Pancreas (tissue), 10 donors: ENCODE measurements around the gene SNRPA. TPM values are rescaled to one million over a fixed set of nuclear protein-coding genes. Genes with fewer than 3 reads are reported as not detected.

Source experiments
- ATAC-seq, 4 donors: fragments of 200-7000 bp; cut with Tn5 transposase; one replicate each; pipeline versions ENCODE4 v1.8.0 to v1.9.1; 2020; ENCODE audit warnings: mild to moderate bottlenecking in 4 of 4, moderate library complexity in 4 of 4
- DNase-seq, 6 donors: peaks; one replicate each; pipeline ENCODE4 v3.0.0-alpha.2; 2020
- FAIRE-seq: peaks from 2 replicates; lab custom pipeline; 2012; peaks lifted over from hg19 to GRCh38; lab: Jason Lieb, UNC
- H3K27ac ChIP-seq, 4 donors: fragments of 200-600 bp; sonication (generic); 1 replicate in 3 of 4; 2 replicates in 1 of 4; pipeline versions ENCODE4 v1.5.0 to v1.8.0; 2020
- H3K27me3 ChIP-seq, 4 donors: fragments of 200-600 bp; one replicate each; pipeline ENCODE4 v1.8.0; 2021
- H3K36me3 ChIP-seq, 3 donors: fragments of 200-600 bp; sonication (generic) in 1 of 3; one replicate each; pipeline versions ENCODE4 v1.5.0 to v1.8.0; 2020 to 2021
- H3K4me1 ChIP-seq, 3 donors: fragments of 200-600 bp; one replicate each; pipeline ENCODE4 v1.8.0; 2021
- H3K4me3 ChIP-seq, 4 donors: fragments of 200-600 bp; sonication (generic) in 2 of 4; one replicate each; pipeline versions ENCODE4 v1.5.0 to v1.8.0; 2020 to 2021
- H3K9me3 ChIP-seq, 4 donors: fragments of 200-600 bp; one replicate each; pipeline ENCODE4 v1.8.0; 2021
- WGBS, 2 donors: extraction: QIAGEN DNeasy Blood & Tissue Kit; methylation state at CpG; one replicate each; pipeline ENCODE4 v1.1.7; 2013; 5-methylcytosine and 5-hydroxymethylcytosine counted together
- intact Hi-C, 3 donors: fragments of 100-400 bp; cut with DNase I; formaldehyde crosslinking; loops; one replicate each; pipeline versions ENCODE4 v1.11.1 to v1.14.2; 2022
- polyA plus RNA-seq, 2 donors: library from polyadenylated mRNA; stranded (reverse); fragments of 200-250 nt; gene quantifications; one replicate each; pipeline ENCODE4 v1.2.3, GENCODE V29; 2013
- total RNA-seq, 6 donors: library from RNA; stranded (reverse); fragmentation: NEBNext Ultra II Directional in 4 of 6; extraction: Animal tissue kit (Norgen Biotek cat#: 25700) in 4 of 6; gene quantifications; one replicate each; pipeline versions ENCODE4 v1.2.1 to v1.2.4, GENCODE V29; 2021 to 2023
- TF ChIP-seq, protein P1 (sequence below), 4 donors: fragments of 200-600 bp; sonication (generic) in 3 of 4; IDR thresholded peaks; one replicate each; pipeline versions ENCODE4 v1.5.0 to v1.8.0; 2021; ENCODE audit warnings: antibody characterized with exemption in 4 of 4
- donor health status: healthy with polysubstance abuse.
- donor health status: DM: no; HTN: no; CAD: no; lungs with moderate emphysema.
- donor health status: DM: no; HTN: no; CAD: no.
- donor health status: control.
- donor health status: control.
- donor health status: Bipolar disorder and iron deficiency.
- donor health status: DM: yes; HTN: yes; CAD: no.
- donor health status: DM: no; HTN: no; CAD: no.
- donor health status: DM: no; HTN: no; CAD: no.
- donor health status: DM: yes; HTN: yes; CAD: no.

SNRPA gene
- total and polyA plus RNA-seq, 8 donors = 18.9 to 33.0 (median 26.3) TPM

GRCh38 chr19:40737102-40737644 lies 13.8 kb upstream of the SNRPA start:
- Histone ChIP-seq H3K4me3 (no peak overlapping the region), H3K4me1 (no peaks in the 10 kb centered on the region), H3K36me3 (peaks cover 6 to 65% (median 30%) of the 10 kb centered on the region in 3 donors), H3K9me3 (no peaks in the 10 kb centered on the region), H3K27ac (no peak overlapping the region), H3K27me3 (no peaks in the 10 kb centered on the region)
- ATAC-seq (no peak), DNase-seq (no peak), FAIRE-seq (no peak)
- TF ChIP-seq, protein P1, sequence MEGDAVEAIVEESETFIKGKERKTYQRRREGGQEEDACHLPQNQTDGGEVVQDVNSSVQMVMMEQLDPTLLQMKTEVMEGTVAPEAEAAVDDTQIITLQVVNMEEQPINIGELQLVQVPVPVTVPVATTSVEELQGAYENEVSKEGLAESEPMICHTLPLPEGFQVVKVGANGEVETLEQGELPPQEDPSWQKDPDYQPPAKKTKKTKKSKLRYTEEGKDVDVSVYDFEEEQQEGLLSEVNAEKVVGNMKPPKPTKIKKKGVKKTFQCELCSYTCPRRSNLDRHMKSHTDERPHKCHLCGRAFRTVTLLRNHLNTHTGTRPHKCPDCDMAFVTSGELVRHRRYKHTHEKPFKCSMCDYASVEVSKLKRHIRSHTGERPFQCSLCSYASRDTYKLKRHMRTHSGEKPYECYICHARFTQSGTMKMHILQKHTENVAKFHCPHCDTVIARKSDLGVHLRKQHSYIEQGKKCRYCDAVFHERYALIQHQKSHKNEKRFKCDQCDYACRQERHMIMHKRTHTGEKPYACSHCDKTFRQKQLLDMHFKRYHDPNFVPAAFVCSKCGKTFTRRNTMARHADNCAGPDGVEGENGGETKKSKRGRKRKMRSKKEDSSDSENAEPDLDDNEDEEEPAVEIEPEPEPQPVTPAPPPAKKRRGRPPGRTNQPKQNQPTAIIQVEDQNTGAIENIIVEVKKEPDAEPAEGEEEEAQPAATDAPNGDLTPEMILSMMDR (IDR thresholded peaks at IDR 0.05) = no peak
- WGBS, 2 donors = 87 to 92% methylated on average over 9 of the region's 9 CpGs
- intact Hi-C loops = no loop called here

GRCh38 chr19:40739030-40739839 lies 11.8 kb upstream of the SNRPA start:
- FAIRE-seq = no peak
- TF ChIP-seq, protein P1 (IDR thresholded peaks at IDR 0.05) = no peak
- no peak for ATAC-seq
- Histone ChIP-seq H3K4me1 (no peaks in the 10 kb centered on the region), H3K9me3 (no peaks in the 10 kb centered on the region), H3K27ac (no peak overlapping the region), H3K27me3 (no peaks in the 10 kb centered on the region), H3K36me3 (peaks cover 0 to 45% (median 21%) of the 10 kb centered on the region in 3 donors), H3K4me3 (no peak overlapping the region)
- no peak for DNase-seq
- WGBS, 2 donors = 81 to 82% methylated on average over 22 of the region's 22 CpGs
- intact Hi-C loops = no loop called here

DNA sequence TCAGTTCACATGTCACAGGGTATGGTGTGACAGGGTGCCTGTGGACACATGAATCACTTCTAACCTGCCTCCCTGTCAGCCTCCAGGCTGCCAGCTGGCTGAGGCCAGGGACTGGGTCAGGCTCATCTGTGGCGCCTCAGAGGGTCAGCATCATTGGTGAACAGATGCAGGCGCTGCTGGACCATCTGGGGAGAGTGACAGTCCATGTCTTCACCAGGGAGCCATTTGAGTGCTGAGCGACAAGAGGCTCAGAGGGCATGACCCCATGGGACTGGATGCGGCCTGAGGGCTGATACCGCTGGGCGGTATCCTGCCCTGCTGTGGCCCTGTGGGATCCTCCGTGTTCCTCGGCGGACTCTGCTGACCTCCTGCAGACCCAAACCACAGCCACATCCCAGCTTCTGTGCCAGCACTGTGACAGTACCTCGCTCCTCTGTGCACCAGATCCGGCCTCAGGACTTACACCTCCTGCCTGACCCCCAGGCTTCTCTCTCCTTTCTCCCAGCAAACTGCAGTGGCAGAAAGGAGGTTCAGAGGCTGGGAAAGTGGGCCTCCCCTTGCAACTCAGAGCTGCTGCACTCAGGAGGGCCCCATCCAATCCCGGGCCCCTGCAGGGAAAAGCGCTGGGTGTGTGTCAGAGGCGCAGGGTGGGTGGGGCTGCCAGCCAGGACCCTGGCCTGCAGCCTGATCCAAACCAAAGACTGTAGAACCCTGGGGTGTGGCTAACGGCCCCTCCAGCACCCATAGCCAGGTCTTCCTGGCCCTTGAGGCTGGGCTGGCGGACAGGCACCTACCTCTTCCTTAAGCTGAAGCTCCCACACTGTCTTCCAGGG lies 10.9 kb upstream of the SNRPA start:
- Histone ChIP-seq H3K27me3 (no peaks in the 10 kb centered on the region), H3K4me3 (no peak overlapping the region), H3K4me1 (no peaks in the 10 kb centered on the region), H3K36me3 (peaks cover 0 to 36% (median 21%) of the 10 kb centered on the region in 3 donors), H3K9me3 (no peaks in the 10 kb centered on the region), H3K27ac (no peak overlapping the region)
- DNase-seq (no peak), ATAC-seq (no peak), FAIRE-seq (no peak)
- intact Hi-C loops = no loop called here
- WGBS, 2 donors = 85 to 92% methylated on average over 15 to 16 of the region's 16 CpGs
- TF ChIP-seq, protein P1 (IDR thresholded peaks at IDR 0.05) = no peak

- TF ChIP-seq, protein P1 (IDR thresholded peaks at IDR 0.05) = no peak
- WGBS, 2 donors = 82 to 84% methylated on average over 6 of the region's 6 CpGs
- ATAC-seq = no peak
- Histone ChIP-seq H3K4me1 (no peaks in the 10 kb centered on the region), H3K27ac (no peak overlapping the region), H3K36me3 (peaks cover 0 to 30% (median 21%) of the 10 kb centered on the region in 3 donors), H3K4me3 (no peak overlapping the region), H3K9me3 (no peaks in the 10 kb centered on the region), H3K27me3 (no peaks in the 10 kb centered on the region)
- intact Hi-C loops = no loop called here
- DNase-seq = no peak
- no peak for FAIRE-seq
Observed at GRCh38 chr19:40740747-40741146, 10.3 kb upstream of the SNRPA start.
